Measurements from ENCODE around the gene ATP1B4.
"Not testable (repeated sequence)": the region's sequence is repeated elsewhere in the genome, so short reads cannot be mapped to it uniquely, and the experiment has no call there.

Gene ATP1B4

DNA sequence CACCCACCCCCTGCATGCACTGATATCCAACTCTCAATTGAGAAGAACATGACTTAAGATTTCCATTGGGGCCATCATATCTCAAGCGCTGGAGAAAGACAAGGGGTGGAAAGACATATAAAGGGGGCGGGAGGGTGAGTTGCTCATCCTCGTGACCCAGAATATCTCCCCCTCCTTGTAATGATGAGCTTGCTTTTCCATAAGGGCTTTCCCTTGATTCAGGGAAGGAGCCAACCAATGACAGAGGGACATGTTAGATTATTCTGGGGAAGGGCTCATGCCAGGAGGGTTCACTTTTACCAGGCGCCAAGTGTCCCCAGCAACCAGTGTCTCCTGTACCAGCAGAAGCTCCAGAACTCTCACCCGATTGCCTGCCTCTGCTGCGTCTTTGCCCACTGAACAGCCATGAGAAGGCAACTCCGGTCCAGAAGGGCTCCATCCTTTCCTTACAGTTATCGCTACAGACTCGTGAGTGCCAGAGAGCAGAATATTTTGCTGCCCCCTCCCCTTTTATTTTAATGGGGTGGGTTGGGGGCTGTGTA is at the start of gene ATP1B4:
ATP1B4 (plus strand) TSS at position 326 of the 542 bp plus-strand sequence; CDS start at position 406, 80 bp downstream.
- DNase-seq: no peak

DNA sequence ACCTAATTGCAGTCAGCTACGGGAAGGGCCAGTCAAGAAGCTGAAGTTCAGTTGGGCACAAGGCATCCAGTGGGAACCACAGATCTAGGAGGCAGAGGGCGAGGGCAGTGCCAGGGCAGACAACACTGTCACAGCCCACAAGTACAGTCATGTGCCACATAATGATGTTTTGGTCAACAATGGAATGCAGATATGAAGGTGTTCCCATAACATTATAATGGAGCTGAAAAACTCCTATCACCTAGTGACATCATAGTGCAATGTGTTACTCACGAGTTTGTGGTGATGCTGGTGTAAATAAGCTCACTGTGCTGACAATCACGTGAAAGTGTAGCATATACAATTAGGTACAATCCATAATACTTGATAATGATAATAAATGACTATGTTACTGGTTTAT is 46.1 kb upstream of the ATP1B4 start:
- no peak for DNase-seq

DNA sequence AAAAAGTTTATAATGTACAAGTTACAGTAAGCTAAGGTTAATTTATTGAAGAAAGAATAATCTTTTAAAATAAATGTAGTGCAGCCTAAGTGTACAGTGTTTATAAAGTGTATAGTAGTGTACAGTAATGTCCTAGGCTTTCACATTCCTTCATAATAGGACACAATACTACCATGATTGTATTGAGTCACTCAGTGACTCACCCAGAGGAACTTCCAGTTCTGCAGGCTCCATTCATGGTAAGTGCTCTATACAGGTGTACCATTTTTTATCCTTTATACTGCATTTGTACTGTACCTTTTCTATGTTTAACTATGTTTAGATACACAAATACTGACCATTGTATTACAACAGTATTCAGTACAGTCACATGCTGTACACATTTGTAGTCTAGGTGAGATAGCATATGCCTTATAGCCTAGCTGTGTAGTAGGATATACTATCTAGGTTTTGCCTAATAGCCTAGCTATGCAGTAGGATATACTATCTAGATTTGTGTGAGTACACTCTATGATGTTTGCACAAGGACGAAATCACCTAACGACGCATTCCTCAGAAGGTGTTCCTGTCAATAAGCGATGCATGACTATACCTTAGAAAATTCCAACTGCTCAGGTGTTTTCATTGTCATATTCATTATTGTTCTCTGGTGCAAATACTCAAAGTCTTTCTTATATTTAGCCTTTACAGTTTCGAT is 45.2 kb upstream of the ATP1B4 start:
- no peak for DNase-seq

DNA sequence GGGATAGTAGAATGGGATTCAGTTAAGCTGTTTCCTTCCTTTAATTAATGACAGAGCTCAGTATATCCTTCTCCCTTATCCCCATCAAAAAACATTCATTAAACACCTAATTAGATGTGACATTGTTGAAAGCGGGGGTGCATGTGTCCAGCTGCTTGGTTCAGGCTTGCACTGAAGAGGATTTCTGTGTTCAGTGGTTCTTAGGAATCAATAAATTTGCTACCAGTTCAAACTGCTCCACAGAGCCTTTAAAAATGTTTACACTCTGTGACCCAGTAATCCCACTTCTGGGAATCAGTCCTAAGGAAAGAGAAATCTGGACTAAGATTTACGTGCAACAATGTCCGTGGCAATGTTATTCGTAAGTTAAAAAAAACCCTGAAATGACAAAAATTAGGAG is 43.5 kb upstream of the ATP1B4 start:
- DNase-seq: no peak

DNA sequence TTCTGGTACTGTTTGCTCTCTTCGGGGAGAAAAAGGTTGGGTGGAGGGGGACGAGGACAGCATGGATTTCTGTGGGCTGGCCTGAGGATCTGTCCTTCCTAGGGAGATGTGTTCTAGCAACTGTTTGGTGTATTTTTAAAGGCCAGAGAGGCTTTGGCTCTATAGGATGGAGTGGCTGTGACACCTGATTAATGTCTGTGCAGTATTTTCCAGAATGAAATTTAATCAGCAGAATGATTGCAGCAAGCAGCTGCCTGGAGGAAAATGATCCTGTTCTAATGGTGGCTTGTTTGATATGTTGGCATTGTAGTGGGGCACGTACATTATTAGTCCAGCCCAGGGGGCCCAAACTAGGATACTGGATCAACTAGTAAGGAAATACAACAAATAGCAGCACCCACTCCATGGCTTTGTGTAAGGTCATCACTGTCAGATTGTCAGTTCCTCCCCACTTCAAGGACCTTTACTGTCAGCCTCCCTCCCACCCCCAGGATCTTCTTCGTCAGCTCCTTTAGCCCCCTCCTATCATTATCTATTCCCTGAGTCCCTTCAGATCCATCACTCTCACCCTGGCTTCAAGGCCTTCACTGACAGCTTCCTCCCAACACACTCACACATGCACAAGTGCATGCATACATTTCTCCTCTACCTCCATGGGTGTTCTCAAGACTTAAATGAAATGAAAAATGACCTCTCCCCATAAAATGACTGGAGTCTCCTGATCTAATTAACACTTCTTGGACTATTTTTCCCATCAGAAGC is 40.2 kb upstream of the ATP1B4 start:
- DNase-seq: no peak

DNA sequence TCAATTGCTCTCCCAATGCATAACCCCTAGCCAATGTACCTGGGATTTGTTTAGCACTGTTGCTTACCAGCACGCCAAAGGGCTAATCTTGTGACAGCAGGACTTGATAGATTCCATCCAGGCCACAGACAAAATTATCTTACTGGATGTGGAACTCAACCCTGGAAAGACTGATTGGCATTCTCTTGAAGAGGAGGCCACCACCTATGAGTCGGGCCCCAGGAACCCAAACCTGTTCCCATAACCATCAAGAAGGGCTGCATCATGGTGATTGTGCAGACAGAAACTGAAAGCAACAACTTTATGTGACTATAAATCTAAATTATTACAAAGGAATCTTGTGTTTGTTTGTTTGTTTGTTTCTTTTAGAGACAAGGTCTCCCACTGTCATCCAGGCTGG is 30.8 kb upstream of the ATP1B4 start:
- no peak for DNase-seq

DNA sequence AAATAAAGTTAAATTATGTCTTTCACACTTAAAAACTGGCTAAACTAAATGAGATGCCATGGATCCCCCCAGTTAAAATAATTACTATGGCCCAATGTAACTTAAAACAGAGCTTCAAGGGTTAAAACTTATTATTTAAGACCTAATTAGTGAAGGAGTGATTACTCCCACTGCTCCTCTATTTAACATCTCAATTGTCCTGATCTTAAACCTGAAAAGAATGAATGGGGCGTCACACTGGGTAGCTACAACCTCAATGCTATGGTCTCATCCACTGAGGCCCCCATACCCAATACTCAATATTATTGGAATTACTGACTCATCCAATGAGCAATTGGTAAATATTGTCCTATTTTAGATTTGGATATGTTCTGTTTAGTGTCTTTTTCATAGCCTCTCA is 29.5 kb upstream of the ATP1B4 start:
- DNase-seq: no peak

DNA sequence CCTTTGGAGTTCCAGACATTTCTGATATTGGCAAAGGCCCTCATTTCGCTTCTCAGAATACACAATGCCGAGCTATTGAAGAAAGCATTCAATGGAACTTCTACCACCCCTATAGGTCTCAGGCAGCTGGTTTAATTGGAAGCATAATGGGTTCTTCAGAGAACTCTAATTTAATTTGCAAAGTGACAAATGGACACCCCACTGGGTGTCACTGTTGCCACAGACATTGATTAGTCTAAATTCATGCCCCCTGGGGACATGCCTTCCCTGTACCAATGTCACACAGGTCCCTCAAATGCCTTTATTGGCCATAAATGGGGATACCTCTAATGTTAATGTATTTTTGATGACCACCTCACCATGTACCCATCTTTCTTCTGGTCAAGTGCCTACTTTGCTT is 27.7 kb upstream of the ATP1B4 start:
- no peak for DNase-seq

DNA sequence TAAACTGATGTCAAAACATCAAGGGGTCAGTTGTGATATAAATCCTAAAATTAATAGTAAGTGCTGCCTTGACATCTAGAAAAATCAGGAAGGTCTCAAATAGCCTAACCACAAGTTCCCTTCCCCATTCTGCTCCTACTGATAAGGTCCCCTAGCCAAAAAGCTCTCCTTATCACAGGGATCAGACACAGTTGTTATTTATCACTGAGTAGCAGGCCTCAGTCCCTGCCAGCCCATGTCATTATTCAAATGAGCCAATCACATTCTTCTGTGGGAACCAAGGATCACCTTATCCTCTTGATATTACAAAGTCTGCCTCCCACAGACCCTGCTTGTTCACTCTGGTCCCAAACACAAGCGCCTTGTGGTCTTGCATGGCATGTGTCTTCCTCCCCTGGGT is 27.3 kb upstream of the ATP1B4 start:
- no peak for DNase-seq

DNA sequence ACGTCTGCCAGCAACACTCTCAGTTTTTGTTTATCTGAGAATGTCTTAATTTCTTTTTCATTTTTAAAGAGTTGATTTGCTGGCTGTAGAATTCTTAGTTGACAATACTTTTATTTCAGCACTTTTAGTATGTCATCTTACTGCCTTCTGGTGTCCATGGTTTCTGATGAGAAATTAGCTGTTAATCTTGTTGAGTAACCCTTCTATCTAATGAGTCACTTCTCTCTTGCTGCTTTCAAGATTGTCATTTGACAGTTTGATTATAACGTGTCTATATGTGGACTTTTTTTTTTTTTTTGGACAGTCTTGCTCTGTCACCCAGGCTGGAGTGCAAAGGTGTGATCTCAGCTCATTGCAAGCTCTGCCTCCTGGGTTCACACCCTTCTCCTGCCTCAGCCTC is 26.6 kb upstream of the ATP1B4 start:
- no peak for DNase-seq

DNA sequence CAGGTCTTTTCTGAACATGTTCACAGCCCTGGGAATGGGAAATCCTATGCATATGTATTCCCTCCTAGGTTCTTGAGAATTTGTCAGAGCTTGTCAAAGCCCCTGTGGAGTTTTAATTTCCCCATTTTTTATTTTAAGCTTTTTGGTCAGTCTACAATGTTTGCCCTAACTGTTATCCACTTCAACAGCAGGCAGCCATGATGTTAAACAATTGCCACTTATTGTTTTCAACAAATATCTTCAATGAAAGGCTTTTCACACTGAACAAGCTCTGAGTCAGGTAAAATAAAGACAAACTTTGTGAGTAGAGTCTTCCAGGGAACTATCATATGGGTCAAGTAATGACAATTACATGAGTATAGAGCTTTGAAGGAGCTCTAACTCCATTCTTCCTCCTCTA is 25.0 kb upstream of the ATP1B4 start:
- DNase-seq: no peak

DNA sequence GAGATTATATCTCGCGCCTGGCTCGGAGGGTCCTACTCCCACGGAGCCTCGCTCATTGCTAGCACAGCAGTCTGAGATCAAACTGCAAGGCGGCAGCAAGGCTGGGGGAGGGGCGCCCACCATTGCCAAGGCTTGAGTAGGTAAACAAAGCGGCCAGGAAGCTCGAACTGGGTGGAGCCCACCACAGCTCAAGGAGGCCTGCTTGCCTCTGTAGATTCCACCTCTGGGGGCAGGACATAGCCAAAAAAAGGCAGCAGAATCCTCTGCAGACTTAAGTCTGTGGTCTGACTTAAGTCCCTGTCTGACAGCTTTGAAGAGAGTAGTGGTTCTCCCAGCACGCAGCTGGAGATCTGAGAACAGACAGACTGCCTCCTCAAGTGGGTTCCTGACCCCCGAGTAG is 17.3 kb upstream of the ATP1B4 start:
- DNase-seq: not testable (repeated sequence)

DNA sequence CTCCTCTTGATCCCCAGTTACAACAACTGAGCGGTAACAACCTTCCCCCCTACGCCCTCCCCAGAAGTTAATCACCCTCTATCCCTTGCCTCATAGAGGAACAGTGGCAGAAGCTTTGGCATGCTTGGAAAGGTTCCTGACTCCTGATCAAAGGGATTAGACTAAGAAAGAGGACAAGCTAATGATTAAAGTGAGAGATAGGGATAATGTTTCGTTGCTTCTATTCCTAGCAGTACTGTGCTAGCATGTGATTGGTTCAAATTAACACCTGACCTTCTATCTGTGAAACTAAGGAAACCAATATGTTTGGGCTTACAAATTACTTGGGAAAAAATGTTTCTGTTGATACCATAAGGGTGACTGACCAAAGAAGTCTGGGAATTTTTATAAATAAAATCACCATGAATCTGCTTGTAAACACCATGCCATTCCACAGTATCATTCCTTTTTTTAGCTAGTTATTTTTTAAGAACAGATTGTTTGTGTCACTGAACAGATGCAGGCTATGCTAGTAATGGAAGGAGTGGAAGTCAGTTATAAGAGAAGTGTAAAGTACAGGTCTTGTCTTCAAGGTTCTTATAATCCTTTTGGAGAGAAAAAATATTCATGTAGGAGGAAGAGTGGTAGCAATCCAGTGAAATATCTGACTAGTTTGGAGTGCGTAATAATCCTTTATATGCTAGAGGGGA is 11.3 kb upstream of the ATP1B4 start:
- DNase-seq: no peak

DNA sequence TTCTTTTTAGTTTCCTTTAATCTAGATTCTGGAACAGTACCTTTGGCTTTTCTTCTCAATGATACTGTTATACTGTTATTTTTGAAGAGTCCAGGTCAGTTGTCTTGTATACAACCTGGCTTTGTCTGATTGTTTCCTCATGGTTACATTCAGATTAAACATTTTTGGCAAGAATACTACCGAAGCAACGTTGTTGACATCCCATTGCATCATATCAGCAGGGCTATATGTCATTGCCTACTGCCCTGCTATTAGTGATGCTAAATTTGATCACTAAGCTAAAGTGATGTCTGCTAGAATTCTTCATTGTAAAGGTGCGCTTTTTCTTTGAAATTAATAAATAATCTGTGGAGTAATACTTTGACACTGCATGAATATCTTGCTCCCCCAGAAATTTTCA is 5.8 kb upstream of the ATP1B4 start:
- DNase-seq: no peak

DNA sequence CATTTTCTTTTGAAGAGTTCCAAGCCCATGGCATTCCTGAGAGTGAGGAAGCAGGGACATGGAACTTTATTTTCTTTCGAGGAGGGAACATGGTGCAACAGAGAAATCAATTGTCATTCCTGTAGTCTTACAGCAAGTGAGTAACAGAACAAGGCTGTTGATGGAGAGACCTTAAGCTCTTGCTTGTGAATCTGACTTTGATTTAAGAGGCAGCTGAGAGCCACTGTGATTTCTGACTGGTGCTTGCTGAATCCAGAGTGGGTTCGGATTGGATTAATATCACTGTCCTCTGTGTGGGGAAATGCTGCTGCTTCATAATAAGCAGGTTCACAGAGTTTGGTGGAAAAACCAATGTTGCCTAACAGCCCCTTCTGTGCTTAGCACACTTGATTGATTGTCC is 4.7 kb upstream of the ATP1B4 start:
- DNase-seq: no peak

DNA sequence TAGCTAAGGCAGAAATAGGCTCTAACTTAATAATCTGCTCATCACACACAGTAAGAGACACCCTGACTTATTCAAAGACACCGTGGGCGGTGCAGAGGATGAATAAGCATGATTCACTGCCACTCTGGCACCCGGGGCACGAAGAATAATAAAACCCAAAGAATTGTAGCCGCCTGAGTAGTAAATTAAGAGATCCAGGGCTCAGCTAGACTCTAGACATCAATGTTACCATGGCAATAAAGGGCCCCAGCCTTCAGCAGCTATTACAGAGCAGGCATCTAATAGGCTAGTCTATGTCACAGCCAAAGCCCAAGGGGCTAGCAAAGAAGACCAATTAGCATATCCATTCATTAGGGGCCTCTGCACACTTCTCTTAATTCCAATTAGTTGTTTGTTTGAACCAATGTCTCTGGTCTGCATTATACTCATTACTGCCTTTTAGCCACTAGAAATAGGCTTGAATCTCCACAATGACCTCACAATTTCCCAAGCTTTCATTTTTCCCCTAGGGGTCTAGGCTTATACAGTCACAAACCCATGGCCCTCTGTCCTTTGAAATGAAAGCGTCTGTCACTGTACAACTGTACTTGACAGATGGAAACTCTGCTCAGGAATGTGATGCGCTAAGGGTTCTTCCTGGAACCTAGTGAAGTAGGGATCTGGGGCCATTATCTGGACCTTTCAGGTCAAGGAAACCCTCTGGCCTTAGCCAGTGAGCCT is 3.0 kb upstream of the ATP1B4 start:
- no peak for DNase-seq

DNA sequence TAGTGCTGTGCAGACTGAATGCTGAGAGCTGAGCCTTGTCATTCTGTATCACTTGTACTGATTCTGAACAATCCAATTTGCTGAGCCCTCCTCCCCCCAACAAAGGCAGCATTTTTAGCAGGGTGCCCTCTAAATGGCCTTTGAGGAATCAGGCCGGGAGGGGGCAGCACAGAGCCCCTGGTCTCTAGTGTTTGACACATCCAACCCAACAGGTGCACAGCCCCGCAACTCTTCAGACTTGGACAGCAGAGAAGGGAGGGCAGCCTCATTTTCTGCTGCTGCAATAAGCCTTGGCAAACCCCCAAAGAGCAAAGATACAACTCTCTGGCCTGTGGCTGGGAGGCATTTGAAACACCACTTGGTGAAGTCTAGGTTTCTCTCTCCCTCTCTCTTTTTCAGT is 3.4 kb downstream of the ATP1B4 start:
- peak; percentile 59 for DNase-seq

DNA sequence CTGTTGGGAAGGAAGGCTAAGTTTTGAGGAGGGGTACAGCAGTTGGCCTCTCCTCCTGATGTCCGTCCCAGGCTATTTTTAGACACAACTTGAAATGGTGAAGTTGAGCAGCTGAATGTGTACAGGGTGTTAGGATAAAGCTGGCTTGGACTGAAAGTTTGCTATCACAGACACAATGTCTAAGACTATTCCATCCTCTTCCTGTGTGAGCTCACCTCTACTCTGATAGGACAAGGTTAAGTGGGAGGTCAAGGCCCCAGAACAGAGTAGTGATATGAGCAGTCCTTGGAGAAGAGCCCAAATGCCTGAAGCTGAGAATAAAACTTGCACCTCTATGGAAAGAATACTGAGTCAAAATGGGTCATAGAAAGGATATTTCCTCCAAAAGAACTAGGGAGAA is 4.1 kb downstream of the ATP1B4 start:
- no peak for DNase-seq

DNA sequence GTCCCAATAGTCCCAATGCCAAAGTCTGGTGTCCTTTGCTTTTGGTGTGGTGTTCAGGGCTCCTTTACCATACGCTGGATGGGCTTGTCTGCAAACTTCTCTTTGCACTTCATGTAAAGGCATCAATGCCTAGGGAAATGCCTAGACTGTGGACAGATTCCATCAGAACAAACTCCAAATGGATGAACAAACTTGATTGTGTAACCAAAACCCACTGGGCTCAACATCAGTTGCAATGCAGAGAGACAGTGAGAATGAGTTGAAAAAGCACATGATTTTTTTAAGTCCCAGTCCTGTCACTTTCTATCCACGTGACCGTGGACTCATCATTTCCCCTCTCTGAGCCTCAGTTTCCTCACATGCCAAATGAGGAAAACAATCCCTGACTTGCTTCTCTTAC is 4.9 kb downstream of the ATP1B4 start:
- no peak for DNase-seq

DNA sequence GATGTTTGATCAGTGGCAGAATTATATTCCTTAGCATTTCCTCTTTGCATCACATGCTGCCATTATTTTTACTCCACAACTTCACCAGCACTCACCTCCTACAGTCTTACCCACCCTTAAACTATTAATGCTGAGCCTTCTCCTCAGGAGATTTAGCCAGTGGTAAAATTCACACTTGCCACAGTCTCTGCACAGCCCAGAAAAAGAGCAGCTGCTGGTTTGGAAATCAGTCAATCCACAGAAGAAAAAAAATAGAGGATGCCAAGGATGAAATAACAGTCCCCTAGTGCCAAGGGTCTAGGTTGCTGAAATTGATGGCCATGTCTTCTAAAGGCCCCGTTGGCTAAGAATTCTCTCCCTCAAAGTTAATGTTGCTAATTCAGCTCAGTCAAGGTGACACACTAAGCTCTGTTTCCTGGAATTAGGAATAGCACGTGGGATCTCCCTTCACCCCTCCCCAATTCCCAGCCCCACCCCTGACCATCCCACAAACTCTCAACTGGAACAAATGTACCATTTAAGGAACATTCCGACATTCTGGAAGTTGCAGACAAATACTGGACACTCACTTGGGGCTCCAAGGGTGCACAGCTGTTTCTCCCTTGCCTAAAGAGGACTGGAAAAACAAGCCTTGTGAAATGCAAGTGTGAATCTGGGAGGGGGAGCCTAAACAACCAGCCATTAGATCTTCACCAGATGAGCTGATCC is 5.7 kb downstream of the ATP1B4 start:
- no peak for DNase-seq

DNA sequence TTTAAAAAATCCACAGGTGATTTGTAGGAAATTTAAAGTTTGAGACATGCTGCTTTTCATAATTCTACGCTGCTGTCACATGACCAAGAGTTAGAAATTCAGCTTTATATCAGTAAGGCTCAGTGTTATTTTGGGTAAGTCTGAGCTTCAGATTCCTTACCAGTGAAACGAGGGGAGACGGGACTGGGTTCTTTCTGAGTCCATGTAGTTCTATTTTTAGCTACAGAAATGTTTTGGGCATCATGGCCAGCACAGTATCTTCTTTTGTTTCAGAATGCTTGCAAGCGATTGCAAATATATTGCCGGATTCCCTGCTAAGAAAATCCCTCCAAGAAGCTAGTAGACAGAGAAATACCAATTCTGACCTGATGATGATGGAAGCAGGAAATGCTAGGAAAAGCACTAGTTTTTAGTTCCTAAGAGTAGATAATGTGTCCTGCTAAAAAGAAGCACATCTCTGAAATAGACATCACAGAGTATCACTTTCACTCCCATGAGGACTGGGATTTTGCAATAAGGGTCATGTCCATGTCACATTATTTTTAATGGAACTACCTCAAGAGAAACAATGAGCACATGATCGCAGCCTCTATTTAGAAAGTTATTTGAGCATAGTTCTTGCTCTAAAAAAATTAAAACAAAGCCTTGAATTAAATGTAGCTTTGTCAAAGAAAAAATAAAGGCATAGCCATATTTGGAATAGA is 10.9 kb downstream of the ATP1B4 start:
- no peak for DNase-seq

DNA sequence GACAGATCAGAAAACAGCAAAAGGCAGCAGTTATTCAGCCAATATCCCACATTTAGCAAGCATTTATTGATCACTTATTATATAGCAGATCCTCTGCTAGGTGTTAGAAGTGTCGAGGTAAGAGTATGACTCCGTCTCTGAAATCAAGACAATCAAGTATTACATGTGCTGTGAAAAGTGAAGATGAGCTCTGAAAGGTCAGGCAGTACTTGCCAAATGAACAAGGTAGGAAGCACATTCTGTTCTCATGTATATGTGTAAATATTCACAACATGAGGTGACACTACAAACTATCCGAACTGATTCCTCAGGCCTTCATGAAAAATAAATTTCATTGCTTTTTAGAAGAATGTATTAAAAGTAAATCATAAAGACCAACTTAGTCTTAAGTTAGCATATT is 15.3 kb downstream of the ATP1B4 start:
- DNase-seq: no peak
